ENCODE measurements around the gene SEH1L.
"Not testable (repeated sequence)": the region's sequence is repeated elsewhere in the genome, so short reads cannot be mapped to it uniquely, and the experiment has no call there.

Gene SEH1L

GRCh38 chr18:12996661-12997292, 49.0 kb downstream of the SEH1L start:
- no peak for DNase-seq

DNA sequence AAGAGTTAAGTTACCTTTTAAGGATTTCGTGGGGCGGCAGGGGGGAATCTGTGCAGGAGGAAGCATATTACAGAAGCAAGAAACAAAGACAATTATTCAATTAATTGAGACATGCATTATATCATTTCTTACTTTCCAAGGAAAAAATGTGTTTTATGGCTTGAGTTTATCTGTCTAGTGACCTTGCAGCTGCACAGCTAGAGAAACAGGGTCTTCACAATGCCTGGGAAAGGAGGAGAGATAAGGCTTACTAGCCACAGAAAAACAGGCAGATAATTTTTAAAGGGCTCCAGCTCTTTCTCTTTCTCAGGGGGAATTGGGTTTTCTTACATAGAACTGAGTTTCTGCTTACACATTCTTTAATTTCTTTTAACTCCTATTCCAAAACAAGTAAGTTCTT, 49.5 kb downstream of the SEH1L start:
- DNase-seq, result not testable (repeated sequence)

DNA sequence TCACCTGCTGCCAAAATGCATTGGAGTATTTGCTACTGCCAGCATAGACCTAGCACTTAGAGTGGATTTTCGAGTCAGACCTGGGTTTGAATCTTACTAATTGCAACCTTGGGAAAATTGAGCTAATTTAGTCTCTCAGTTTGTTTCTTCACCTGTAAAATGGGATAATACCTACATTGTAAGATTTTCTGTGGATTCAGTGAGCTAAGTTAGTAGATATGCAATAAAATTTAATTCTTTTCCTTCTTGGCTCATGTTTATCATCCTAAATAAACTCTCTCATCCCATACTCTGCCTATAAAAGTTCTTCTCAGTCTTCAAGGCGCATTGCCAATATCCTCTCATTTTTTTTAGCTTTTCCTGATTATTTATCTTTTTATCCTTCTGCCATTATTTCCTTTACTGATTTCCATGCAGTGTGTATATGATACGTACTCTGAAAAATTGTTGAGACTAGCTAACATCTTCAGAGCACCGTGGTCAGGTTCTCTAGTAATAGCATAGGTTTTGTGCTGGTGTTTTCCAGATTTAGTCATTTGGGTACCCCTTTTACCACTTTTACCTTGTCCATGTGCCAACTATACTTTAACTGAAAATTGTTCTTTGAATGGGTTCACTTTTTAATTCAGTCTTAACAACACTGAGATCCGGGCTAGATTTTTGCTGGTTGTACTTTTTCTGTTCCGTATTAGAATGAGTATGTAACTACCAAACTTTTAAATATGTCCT, 50.7 kb downstream of the SEH1L start:
- no peak for DNase-seq

GRCh38 chr18:13003466-13003896, 55.7 kb downstream of the SEH1L start:
- no peak for DNase-seq

DNA sequence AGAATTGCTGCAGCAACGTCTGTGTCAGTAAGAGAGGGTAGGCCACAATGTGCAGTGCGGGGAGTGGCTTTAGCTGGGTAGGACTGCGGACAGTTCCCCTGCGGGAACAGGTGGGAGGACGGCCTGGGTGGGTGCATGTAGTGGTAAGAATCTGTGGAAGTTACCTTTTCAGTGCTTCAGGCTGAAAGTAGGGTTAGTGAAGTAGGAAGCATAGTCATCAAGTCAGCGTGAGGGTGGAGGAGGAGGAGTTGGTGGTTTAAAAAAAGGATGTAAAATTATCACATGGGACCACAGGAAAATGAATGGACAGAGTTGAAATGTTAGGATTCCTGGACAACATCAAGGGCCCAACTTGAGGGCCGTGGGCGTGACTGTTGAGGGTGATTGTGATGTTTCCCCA, 56.6 kb downstream of the SEH1L start:
- no peak for DNase-seq

DNA sequence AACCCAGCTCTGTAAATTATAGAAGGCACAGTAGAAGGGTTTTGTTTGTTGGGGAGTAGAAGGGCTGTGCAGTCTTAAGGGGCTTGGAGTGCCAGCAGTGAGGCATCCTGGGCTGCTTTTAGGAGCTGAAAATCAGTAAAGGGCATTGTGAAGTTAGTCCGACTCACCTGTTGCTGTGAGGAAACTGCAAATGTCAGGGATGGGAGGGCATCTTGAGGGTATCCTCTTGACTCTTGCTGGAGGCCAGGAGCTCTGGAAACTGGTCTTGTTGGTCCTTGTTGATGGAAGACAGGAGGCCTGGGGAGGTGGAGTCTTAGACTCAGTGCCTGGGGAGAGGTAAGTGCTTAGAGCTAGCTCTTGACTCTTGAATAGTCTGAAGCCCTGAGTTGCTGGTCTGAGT, 57.5 kb downstream of the SEH1L start:
- no peak for DNase-seq

GRCh38 chr18:13006531-13007247, 58.9 kb downstream of the SEH1L start:
- DNase-seq, result no peak

- DNase-seq, result no peak
These were observed 59.4 kb downstream of the SEH1L start for GRCh38 chr18:13007248-13007560.

- no peak for DNase-seq
These were observed 63.9 kb downstream of the SEH1L start for GRCh38 chr18:13011719-13012118.

- no peak for DNase-seq
These were observed 66.4 kb downstream of the SEH1L start for GRCh38 chr18:13014232-13014631.

DNA sequence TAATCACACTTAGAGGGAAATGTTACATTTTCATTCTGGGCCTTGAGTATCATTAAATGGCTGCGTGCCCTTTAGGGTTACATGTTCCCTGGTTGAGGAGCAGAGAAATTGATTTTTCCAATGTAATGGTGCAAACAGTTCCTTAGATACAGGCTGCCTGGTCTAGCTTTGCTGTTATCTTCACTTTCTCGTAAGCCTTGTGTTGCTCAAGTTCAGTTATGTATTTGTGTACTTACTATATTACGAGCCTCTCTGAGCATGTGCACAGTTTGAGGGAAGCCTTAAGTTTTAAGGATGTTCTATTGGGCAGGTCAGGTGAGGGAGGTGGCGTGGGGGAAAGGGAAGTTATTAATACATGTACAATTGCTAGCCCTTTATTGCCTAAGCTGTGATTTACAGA, 67.0 kb downstream of the SEH1L start:
- no peak for DNase-seq

- no peak for DNase-seq
These were observed 69.5 kb downstream of the SEH1L start for GRCh38 chr18:13017247-13017875.

DNA sequence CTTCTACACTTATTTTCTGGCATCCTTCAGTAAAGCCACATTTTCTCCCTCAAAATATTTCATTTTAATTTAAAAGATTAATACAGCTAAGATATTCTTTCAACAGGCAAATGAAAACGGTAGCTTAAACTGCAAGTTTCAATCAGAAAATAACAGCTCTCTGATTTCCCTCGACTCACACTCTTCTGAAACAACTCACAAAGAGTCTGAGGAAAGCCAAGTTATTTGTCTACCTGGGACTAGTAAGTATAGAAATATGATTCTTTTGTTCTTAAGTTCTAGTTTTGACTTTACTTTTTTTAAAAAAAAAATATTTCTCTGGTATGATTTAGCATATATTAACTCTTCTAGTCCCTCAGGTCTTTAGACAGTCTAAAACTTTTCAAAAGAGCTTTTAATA, 70.6 kb downstream of the SEH1L start:
- DNase-seq, result no peak

GRCh38 chr18:13019301-13019700, 71.5 kb downstream of the SEH1L start:
- DNase-seq, result no peak

DNA sequence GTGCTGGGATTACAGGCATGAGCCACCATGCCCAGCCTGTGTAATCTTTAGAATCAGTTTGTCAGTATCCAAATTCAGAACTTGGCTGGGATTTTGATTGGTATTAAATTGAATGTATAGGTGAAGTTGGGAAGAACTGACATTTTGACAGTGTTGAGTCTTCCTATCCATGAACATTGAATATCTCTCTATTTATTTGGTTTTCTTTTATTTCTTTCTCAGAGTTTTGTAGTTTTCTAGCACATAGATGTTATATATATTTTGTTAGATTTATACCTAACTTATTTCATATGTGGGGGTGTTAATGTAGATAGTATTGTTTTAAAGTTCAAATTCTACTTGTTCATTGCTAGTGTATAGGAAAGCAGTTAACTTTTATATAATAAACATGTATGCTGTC, 74.8 kb downstream of the SEH1L start:
- DNase-seq, result no peak

DNA sequence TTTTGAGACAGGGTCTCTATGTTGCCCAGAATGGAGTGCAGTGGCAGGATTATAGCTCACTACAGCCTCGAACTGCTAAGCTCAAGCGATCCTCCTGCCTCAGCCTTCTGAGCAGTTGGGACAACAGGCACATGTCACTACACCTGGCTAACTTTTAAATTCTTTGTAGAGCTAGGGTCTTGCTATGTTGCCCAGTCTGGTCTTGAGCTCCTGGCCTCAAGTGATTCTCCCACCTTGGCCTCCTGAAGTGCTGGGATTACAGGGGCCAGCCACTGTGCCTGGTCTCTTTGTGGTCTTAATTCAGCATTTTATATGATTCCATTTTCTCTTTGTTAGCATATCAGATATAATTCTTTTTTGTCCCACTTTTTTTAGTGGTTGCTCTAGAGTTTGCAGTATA, 77.4 kb downstream of the SEH1L start:
- no peak for DNase-seq

GRCh38 chr18:13026583-13027270, 78.9 kb downstream of the SEH1L start:
- DNase-seq, result no peak

- no peak for DNase-seq
These were observed 81.1 kb downstream of the SEH1L start for GRCh38 chr18:13028869-13029268.

- no peak for DNase-seq
These were observed 84.4 kb downstream of the SEH1L start for GRCh38 chr18:13032173-13032572.

GRCh38 chr18:13035249-13035914, 87.6 kb downstream of the SEH1L start:
- DNase-seq, result no peak

DNA sequence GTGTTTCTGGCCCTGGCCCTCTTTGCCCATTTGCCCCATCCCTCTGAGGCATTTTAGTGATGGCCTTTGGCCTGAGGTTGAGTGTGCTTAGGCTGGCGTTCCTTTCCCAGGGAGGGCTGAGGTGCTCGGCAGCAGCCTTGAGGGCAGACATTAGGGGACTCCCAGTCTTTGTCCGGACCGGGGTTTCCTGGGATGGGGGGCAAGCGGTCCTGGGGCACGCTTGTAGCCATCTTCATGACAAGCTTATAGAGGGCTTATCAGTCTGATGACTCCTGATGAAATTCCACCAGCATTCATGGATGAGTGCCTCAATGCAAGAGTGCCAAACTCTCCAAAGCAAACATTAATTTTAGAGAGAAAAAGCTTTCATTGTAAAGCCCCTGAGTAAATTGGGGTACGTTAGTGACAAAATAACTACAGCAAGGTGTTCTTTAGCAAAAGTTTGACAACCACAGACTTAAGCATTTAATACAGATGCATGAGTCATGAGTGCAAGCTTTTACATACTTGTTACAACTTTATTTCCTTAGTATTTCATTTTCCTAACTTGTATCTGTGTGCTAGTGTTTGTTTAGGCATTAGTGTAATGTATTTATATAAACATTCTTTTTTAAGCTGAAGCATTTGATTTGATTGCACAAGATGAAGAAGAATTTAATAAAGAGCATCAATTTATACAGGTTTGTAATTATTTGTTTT, 89.0 kb downstream of the SEH1L start:
- DNase-seq, result no peak

Data from central memory CD4-positive, alpha-beta T cell (primary cell).